D341Med (cell line): ENCODE measurements around the gene DCN.

Experiments
- DNase-seq: peaks from one replicate; pipeline ENCODE4 v3.0.0; 2012; ENCODE audit warnings: low spot score

DCN gene

GRCh38 chr12:91100906-91101305 is 81.7 kb downstream of the DCN start:
- DNase-seq = no peak

GRCh38 chr12:91099836-91100235 is 82.8 kb downstream of the DCN start:
- no peak for DNase-seq

- no peak for DNase-seq
Measured at GRCh38 chr12:91099341-91099740, 83.3 kb downstream of the DCN start.

- no peak for DNase-seq
Measured at GRCh38 chr12:91098941-91099340, 83.7 kb downstream of the DCN start.

- no peak for DNase-seq
Measured at GRCh38 chr12:91098461-91098860, 84.2 kb downstream of the DCN start.

- no peak for DNase-seq
Measured at GRCh38 chr12:91094957-91095356, 87.7 kb downstream of the DCN start.

GRCh38 chr12:91094032-91094662 is 88.5 kb downstream of the DCN start:
- DNase-seq = no peak

- no peak for DNase-seq
Measured at GRCh38 chr12:91093341-91093740, 89.3 kb downstream of the DCN start.

GRCh38 chr12:91091916-91092715 is 90.5 kb downstream of the DCN start:
- no peak for DNase-seq
